ENCODE measurements around the gene RMND1.
"Not testable (repeated sequence)": the region's sequence is repeated elsewhere in the genome, so short reads cannot be mapped to it uniquely, and the experiment has no call there.

The RMND1 gene

DNA sequence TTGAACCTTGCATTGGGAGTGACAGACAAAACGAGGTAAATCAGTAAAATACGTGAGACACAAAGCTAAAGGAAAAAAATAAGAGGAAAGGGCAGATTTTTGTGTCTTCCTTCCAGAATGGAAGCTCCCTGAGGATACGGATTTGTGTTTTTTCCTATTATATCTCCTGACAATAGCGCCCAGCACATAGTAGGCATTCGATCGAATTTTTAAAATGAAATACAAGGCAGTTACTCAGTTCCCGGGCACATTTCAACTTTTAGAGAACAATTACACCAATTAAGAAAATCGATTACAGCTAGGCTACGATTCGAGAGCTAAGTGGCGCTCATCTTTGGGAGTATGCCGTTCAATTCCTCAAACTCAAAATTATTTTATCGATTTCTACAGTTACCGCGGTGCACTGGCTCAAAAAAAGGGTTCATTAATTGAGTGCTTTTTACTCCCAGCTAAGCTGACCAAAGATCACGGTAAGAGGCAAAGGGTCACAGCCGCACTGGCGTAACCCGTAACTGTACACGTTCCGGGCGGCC is 443 bp downstream of the RMND1 start:
- DNase-seq, result no peak

DNA sequence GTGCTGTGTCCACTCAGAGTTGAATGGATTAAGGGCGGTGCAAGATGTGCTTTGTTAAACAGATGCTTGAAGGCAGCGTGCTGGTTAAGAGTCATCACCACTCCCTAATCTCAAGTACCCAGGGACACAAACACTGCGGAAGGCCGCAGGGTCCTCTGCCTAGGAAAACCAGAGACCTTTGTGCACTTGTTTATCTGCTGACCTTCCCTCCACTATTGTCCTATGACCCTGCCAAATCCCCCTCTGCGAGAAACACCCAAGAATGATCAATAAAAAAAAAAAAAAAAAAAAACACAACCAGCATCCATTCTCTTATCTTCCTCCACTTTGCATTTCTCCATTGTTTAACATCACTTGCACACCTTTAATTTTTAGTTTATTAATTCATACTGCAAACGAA is 998 bp downstream of the RMND1 start:
- DNase-seq, result not testable (repeated sequence)

DNA sequence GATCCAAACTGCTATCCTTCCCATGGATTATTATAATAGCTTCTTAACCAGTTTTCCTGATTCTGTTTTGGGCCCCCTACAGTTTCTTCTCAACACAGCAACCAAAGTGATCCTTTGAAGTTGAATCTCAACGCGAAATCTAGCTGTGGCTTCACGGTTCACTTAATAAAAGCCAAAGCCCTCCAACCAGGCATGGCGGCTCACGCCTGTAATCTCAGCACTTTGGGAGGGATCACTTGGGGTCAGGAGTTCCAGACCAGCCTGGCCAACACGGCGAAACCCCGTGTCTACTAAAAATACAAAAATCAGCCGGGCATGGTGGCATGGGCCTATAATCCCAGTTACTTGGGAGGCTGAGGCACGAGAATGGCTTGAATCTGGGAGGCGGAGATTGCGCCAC is 3.3 kb downstream of the RMND1 start:
- DNase-seq, result no peak

DNA sequence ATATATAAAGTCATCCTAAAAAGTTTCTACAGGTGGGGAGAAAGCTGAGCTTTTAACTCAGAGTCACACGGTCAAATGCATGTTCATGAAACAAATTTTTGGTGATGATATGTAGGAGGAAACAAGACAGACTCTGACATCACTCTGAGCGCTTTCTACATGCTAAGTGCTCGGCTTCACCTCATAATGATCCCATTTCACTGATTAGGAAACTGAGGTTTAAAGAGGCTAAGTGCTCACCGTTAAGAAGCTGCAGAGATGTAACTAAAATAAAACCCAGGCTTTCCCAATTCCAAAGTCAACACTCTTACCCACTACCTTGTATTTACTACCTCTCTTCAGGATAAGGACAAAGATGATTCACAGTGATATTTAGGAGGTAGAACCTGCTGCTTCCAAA is 4.7 kb downstream of the RMND1 start:
- no peak for DNase-seq

DNA sequence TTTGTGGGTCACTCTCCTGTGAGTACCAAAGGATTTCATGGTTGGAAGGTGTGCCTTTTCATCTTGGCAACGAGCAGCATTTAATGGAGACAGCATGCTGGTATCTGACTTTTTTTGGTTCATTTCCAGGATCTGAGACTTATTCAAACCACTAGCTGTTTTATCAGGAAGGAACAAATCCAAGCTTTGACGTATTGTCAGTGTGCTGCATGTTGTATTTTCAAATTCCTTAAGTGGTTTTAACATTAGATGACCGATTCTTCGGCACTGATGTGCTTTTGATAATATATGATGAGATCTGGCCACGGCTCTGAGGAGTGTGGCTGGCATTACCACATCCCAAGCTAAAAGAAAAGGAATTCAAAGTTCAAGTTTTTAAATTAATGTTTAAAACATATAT is 6.4 kb downstream of the RMND1 start:
- no peak for DNase-seq

DNA sequence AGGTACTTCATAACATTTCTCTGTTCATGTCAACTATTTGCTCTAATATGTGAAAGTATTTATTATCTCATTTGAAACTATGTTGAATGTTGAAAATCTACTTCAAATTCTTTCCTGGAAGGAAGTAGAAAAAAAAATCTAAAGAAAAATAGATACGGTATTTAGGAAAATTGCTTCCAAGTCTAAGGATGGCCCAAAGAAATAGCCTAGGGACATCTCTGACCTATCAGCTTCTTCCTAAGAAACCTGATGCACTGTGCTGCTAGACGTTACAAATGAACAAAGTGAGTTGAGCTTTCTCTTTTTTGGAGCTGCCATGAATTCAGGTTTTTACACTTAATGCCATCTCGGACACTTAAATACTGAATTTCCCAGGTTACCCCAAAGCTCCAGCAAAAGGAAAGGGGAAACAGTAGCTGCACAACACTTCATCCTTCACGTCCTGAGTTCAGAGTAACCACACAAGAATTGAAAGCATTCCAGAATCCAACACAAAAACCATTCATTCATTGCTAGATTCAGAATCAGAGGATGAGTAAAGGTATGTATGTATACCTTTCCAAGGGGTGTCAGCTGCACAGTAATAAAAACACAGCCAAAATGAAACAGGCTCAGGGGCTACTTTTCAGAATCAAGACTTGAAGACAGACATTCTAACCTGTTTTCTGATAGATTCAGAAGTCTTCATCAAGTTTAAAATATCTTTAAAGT is 7.9 kb downstream of the RMND1 start:
- no peak for DNase-seq

DNA sequence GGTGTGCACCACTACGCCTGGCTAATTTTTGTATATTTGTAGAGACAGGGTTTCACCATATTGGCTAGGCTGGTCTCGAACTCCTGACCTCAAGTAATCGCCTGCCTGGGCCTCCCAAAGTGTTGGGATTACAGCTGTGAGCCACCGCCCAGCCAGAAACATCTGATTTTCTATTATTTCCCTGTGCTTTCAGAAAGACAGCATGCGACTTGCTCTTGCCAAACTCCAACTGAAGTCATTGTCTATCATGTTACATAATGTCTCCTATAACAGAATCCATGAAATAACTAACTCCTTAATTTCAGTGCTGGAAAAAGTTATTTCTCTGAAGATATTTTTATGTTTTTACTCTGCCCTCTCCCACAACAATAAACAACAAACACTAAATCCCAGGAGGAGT is 8.5 kb downstream of the RMND1 start:
- DNase-seq, result no peak

DNA sequence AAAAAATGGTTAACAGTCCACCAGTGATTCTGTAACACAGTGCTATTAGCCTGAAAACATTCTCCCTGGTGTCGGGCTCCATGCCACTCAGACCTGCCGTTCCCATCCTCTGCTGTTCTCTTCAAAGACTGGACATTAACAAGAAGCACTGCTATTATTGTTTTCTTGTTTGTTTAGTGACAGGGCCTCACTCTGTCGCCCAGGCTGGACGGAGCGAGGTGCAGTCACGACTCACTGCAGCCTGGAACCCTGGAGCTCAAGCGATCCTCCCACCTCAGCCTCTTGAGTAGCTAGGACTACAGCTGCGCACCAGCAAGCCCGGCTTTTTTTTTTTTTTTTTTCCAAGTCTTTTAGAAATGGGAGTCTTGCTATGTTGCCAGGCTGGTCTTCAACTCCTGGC is 9.6 kb downstream of the RMND1 start:
- no peak for DNase-seq

DNA sequence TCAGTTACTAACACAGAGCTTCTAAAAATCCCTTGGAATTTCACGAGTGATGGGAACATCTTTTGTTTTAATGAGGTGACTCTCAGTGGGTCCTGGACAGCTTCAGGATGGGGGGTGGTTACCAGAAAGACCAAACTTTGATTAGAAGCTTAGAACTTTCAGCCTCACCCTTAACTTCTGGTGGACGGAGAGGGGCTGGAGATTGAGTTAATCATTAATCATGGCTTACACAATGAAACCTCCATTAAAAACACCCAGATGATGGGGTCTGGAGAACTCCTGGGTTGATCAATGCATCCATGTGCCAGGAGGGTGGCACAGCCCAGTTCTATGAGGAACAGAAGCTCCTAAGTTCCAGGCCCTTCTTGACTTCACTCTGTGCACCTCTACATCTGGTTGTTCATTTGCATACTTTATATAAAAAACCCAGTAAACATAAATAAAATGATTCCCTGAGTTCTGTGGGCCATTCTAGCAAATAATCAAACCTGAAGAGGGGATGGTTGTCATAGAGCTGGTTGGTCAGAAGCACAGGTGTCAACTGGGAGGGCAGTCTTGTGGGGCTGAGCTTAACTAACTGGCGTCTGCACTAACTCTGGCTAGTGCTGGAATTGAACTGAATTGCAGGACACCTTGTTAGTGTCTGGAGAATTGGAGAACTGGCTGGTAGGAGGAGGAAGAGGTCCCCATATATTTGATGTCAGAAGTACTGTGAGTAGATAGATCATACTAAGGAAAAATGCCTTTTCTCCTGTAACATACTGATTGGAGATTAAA is 10.3 kb downstream of the RMND1 start:
- no peak for DNase-seq

DNA sequence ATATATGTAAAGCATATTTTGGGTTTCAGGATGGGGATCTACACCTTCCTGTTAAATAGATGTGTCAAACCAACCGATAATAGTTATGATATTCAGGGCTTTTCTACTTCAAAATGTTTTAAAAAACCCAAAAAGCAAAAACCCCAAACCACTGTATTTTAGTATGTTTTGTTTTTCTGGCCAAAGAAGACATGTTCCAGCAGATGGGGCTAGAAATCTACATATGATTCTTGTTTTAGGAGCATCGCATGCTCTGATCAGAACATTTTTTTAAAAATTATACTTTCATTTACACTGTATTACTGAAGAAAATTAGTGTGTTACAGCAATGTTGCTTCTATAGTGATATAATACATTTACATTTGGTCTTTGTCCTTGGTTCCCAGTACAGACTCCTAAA is 11.0 kb downstream of the RMND1 start:
- DNase-seq, result no peak

DNA sequence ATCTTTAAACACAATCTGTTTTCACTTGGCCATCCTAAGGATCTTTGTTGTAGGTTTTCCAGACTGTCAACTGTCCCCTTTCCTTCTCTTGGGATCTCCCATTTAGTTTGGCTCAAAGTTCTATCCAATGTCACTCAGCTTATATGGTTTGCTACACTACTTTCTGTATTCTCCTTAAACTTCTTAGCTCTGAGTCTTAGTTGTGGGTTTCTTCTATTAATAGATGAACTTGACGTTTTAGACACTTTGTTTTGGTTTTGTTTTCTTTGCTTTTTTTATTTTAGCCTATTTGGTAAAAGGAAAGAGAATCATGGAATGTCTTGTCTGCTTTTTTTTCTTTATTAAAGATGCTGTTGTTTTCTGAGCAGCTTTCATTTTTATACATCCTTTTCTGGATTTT is 11.4 kb downstream of the RMND1 start:
- no peak for DNase-seq

DNA sequence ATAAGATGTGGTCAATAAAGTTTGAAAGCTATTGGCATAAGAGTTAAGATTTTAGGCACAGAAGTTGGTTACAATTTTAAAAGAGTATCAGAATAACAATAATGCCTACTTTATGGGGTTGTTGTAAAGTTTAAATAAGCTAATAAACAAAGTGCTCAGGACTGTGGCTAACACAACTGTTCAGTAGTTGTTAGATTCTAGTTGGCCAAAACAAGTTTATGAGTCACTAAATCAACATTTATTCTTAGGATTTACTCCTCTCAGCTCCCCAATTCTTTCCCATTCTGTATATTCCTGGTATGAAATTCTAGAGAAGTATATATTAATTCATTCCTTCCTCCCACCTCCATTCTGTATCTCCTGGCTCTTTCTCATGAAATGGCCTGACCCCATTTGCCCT is 14.5 kb downstream of the RMND1 start:
- DNase-seq, result no peak

DNA sequence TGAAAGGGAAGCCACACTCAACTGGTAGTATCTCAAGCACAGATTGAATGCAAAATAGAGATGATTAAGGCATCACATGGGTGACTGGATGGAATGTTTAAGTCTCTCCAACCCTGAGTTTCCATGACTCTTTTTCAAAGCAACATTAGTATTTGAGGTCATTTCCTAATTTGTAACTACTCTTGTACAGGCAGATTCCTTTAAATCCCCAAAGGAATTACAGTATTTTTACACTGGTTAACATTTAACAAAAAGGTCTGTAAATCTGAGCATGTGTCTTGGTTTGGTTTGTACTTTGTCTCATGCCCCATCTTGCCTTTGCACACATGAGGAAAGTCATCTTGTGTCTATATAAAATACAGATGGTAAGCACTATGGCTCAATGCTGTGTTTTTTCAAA is 15.1 kb downstream of the RMND1 start:
- DNase-seq, result no peak

DNA sequence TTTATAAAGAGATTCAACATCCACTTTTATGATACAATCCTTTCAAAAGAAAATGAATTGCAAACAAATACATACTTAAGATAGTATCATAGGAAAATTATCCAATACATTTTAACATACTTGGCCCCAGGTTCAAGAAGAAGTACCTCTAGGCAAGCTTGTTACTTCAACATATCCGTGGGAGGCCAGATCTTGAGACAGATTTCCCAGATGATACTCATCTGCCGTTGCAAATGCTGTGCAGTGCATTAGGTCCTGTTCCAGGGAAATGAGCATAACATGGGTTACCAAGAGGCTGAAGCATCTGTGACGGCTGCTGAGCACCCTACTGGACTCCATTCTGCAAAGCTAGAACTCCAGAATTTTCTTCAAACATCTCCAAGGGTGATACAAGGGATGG is 15.6 kb downstream of the RMND1 start:
- DNase-seq, result no peak

DNA sequence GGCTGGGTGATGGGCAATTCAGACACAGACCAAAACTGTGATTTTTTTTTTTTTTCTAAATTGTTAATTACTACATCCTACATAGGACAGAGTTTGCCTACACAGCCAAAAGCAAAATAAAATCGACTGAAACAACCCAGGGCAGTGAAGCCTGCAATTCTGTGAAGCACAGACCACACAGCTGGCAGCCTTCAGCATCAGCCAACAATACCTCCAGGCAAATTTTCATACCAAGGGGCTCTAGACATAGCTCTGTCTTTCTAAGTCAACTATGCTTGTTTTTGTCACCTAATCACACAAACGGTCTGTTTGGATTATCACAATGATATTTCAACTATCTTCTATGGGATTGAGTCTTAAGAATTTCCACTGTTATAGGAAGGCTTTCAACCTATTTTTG is 17.6 kb downstream of the RMND1 start:
- no peak for DNase-seq

DNA sequence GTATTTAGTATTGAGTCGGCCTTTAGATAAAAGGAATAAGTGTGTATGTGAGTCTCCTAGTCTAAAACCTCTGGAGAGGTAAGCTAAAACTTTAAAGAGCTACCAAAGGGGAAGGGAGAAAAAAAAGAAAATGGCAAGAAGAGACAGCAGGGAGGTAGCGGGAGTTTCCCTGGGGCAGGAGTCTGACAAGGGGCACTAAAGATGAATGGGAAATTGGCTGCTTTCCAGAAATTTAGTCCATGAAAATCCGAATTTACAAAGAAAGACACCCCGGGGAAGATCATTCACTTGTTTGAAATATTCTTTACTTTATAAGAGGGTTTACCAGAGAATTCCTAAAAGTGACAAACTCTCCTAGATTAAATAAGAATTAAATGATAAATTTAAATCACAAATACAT is 19.3 kb downstream of the RMND1 start:
- no peak for DNase-seq

DNA sequence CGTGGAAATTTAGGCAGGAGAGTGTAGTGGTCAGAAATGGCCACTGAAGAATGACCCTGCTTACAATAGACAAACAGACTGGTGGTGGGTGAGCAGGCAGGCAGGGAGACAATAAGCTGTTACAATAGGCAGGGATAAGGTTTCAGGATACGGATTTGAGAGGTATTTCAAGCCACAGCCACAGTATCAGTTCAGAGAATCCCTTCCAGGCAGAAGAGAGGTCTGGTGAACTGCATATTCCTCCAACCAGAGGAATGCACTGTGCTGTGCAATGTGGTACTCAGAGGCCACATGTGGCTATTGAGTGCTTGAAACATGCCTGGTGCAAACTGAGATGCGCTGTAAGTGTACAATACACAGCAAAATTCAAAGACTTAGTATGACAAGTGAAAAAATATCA is 20.6 kb downstream of the RMND1 start:
- DNase-seq, result no peak

DNA sequence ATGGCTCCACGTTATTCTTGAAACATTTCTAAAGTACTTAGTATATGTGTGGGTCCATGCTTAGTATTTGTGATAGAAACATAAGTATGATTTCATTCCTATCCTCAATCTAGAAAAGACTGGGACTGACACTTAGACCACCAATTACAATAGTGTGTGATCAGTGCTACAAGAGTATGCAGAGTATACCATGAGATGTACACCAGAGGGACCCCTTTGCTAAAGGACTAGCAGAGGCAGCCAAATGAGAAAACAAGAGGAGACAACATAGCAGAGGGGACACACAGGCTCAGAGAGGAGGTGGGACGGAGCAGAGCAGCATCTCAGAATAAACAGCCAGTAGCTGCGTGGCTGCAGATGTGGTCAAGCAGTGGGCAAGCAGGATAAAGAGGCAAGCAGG is 21.0 kb downstream of the RMND1 start:
- no peak for DNase-seq

DNA sequence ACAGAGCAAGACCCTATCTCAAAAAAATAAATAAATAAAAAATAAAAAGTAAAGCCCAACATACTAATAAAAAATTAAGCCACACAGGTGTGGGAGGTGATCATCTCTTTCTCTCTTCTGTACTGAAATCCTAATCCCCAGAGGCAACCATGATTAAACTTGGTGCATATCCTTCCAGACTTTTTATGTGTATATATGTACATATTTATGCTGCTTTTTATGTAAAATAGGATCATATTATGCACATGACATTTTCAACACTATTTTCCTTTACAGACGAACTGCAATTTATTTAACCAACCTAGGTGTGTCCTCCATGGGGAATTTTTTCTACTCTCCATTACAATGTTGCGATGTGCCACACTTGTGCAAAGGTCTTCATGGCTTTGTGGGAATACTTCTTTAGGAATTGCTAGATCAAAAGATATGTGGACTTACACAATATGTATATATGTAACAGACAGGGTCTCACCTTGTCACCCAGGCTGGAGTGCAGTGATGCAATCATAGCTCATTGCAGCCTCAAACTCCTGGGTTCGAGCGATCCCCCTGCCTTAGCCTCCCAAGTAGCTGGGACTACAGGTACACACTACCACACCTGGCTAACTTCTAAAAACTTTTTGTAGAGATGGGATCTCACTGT is 23.7 kb downstream of the RMND1 start:
- no peak for DNase-seq

DNA sequence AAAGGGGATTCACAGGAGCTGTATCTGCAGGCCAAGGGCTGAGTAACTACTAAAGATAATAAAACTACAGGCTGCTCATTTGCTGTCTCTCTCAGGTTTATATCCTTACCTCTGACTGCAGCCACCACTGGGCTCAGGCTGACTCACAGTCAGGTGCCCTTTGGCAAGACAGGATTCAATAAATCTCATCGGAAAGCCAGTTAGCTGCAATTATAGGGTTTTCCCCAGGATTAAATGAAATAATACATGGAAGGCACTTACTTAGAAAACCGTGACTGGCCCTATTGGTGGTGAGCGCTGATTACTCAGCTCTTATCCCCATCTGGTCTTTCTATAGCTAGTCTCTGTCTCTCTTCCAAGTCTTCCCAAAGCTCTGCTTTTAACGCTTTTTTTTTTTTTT is 26.4 kb downstream of the RMND1 start:
- DNase-seq, result no peak

DNA sequence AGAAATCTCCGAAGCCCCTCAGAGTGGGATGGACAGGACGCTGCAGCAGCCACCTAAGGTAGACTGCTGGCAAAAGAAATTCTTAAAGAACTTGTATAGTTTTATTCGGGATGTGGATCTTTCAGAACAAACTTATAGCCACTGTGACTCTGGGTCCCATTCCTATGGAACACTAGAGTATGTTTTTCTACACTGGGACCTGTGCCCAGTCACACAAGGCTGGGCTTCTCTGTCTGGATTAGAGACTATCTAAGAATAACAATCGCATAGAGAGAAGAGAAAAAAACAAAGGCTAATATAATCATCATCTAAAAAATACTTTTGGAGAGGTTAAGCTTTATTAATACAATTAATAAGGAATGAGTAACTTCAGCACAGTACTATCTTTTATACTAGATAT is 28.9 kb downstream of the RMND1 start:
- no peak for DNase-seq

DNA sequence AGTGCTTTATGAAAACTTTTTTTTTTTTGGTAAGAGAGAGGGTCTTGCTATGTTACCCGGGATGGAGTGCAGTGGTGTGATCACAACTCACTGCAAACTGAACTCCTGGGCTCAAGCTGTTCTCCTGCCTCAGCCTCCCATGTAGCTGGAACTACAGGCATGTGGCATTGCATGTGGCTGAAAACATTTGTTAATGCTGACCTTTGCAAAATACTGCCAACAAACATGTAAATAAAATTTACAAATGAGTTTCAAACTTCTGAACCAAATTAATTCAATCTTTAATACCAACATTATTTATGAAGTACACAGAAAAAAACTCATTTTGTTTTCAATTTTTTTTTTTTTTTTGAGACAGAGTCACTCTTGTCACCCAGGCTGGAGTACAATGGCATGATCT is 34.4 kb downstream of the RMND1 start:
- no peak for DNase-seq

DNA sequence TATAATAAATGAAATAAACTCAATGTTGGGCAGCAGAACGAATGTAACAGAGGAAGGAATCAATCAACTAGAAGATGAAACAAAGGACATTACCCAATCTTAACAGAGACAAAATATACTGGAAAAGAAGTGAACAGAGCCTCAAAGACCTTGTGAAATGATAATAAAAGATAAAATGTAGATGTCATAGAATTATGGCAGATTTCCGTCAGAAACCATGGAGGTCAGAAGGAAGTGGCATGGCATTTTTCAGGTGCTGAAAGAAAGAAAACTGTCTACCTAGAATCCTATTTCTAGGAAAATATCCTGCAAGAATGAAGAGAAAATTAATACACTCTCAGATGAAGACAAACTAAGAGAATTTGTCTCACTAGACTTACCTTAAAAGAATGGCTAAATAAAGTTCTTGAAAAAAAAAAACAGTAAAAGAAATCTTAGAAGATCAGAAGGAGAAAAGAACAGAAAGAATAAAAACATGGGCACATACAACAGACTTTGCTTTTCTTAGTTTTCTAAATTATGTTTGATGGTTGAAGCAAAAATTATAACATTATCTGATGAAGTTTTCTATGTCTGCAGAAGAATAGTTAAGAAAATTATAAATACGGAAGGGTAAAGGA is 37.2 kb downstream of the RMND1 start:
- DNase-seq, result no peak

Data from stimulated activated naive CD4-positive, alpha-beta T cell treated with Interleukin-2 at 50 U/mL for 16 hours (primary cell).